K562 (cell line): ENCODE measurements around the gene GYS1. TPM values are rescaled to one million over a fixed set of nuclear protein-coding genes. Genes with fewer than 3 reads are reported as not detected.

ENCODE experiments used
- ARID1B ChIP-seq: fragments of 450-650 bp; IDR thresholded peaks from 2 replicates; pipeline ENCODE4 v1.6.1; 2016; ENCODE audit warnings: antibody characterized with exemption, mild to moderate bottlenecking, inconsistent platforms
- CHD4 ChIP-seq: fragments of 200-600 bp; sonication (generic); IDR thresholded peaks from 3 replicates; pipeline ENCODE4 v1.6.1; 2012; ENCODE audit warnings: low read depth, mild to moderate bottlenecking, mixed read lengths, low read length, inconsistent platforms; ENCODE audit not compliant: insufficient read depth, insufficient replicate concordance, poor library complexity, severe bottlenecking
- CREM ChIP-seq: IDR thresholded peaks from 2 replicates; pipeline ENCODE4 v1.6.1; 2014; ENCODE audit warnings: antibody characterized with exemption, low read depth
- FOXA3 ChIP-seq, 2 experiments: fragments of 450-650 bp in 1 of 2; sonication (generic) in 1 of 2; formaldehyde crosslinking; IDR thresholded peaks in 1 of 2; conservative IDR thresholded peaks in 1 of 2; 2 replicates each; pipeline versions ENCODE4 v1.4.0 to v1.8.0; 2020 to 2022; ENCODE audit warnings: mild to moderate bottlenecking in 2 of 2, missing genetic modification reagents in 1 of 2
- GTF3C2 ChIP-seq: IDR thresholded peaks from 3 replicates; pipeline ENCODE4 v1.6.1; 2011; ENCODE audit warnings: borderline replicate concordance, mild to moderate bottlenecking, moderate library complexity; ENCODE audit not compliant: insufficient read length; ENCODE audit errors: extremely low read depth
- HDGF ChIP-seq: fragments of 450-650 bp; IDR thresholded peaks from 2 replicates; pipeline ENCODE4 v1.6.1; 2016
- NCOA6 ChIP-seq: fragments of 450-650 bp; IDR thresholded peaks from 2 replicates; pipeline ENCODE4 v1.6.1; 2017; ENCODE audit warnings: mild to moderate bottlenecking
- SMC3 ChIP-seq: conservative IDR thresholded peaks from 2 replicates; pipeline ENCODE4 v1.6.1; 2011; ENCODE audit warnings: low read depth, low read length, improper control_type of control experiment; ENCODE audit not compliant: insufficient read depth
- ZNF124 ChIP-seq: sonication (generic); formaldehyde crosslinking; IDR thresholded peaks from 2 replicates; pipeline ENCODE4 v1.8.1; 2022; ENCODE audit warnings: missing genetic modification reagents
- ZNF146 ChIP-seq: IDR thresholded peaks from one replicate; pipeline ENCODE4 v1.6.1; 2018; ENCODE audit warnings: missing compliant biosample characterization; ENCODE audit not compliant: unreplicated experiment
- ZNF217 ChIP-seq: sonication (generic); formaldehyde crosslinking; IDR thresholded peaks from 2 replicates; pipeline ENCODE4 v1.8.0; 2022; ENCODE audit warnings: mild to moderate bottlenecking, missing genetic modification reagents
- ZNF24 ChIP-seq: fragments of 450-650 bp; IDR thresholded peaks from 2 replicates; pipeline ENCODE4 v1.6.1; 2016
- ZNF274 ChIP-seq: IDR thresholded peaks from 2 replicates; pipeline ENCODE4 v1.6.1; 2011; ENCODE audit warnings: low read depth, mild to moderate bottlenecking, low read length, moderate library complexity, borderline replicate concordance
- ZNF511 ChIP-seq: sonication (generic); formaldehyde crosslinking; IDR thresholded peaks from 2 replicates; pipeline ENCODE4 v1.8.0; 2022; ENCODE audit warnings: mild to moderate bottlenecking, missing genetic modification reagents
- ZNF77 ChIP-seq: fragments of 250-450 bp; sonication (Bioruptor Pico); IDR thresholded peaks from 2 replicates; pipeline ENCODE4 v1.5.0; 2020
- polyA plus RNA-seq, 8 experiments: library from polyadenylated mRNA; depleted of rRNA in 4 of 8; stranded (reverse) in 5 of 8; unstranded in 3 of 8; fragments of >200 nt; fragmentation: Nextera tagmentation in 2 of 8; fragmentation: Illumina TruSeq in 1 of 8; extraction: Ambion mirVana in 2 of 8; extraction: Trizol in 1 of 8; gene quantifications; 2 replicates each; pipeline versions ENCODE4 v1.2.1 to v1.2.3, GENCODE V29; 2011 to 2014; ENCODE audit warnings: inconsistent platforms in 1 of 8, missing spikeins in 1 of 8
- total RNA-seq, 7 experiments: library from RNA; depleted of rRNA in 6 of 7; stranded (reverse); fragments of >200 nt in 6 of 7; fragmentation: Illumina TruSeq in 2 of 7; extraction: Trizol in 2 of 7; gene quantifications; 2 replicates each; pipeline versions ENCODE4 v1.2.1 to v1.2.3, GENCODE V29; 2011 to 2021; ENCODE audit warnings: low replicate concordance in 1 of 7
- TF ChIP-seq, protein P1 (sequence below): sonication (generic); formaldehyde crosslinking; IDR thresholded peaks from 2 replicates; pipeline ENCODE4 v1.8.0; 2022; ENCODE audit warnings: missing genetic modification reagents, mild to moderate bottlenecking, moderate library complexity, borderline replicate concordance
- TF ChIP-seq, protein P2 (sequence below), 2 experiments: fragments of 450-650 bp in 1 of 2; IDR thresholded peaks; 2 replicates each; pipeline ENCODE4 v1.6.1; 2011 to 2017; ENCODE audit warnings: low read depth in 2 of 2, antibody characterized with exemption in 1 of 2, borderline replicate concordance in 1 of 2, low read length in 1 of 2, mild to moderate bottlenecking in 1 of 2, mixed read lengths in 1 of 2; ENCODE audit not compliant: control insufficient read depth in 1 of 2

The GYS1 gene
- total and polyA plus RNA-seq, 9 of the 15 experiments (the other 6 are each of a cell fraction or from before 2014, with no cell fraction given): 1.9 to 31.1 (median 15.2) TPM

DNA sequence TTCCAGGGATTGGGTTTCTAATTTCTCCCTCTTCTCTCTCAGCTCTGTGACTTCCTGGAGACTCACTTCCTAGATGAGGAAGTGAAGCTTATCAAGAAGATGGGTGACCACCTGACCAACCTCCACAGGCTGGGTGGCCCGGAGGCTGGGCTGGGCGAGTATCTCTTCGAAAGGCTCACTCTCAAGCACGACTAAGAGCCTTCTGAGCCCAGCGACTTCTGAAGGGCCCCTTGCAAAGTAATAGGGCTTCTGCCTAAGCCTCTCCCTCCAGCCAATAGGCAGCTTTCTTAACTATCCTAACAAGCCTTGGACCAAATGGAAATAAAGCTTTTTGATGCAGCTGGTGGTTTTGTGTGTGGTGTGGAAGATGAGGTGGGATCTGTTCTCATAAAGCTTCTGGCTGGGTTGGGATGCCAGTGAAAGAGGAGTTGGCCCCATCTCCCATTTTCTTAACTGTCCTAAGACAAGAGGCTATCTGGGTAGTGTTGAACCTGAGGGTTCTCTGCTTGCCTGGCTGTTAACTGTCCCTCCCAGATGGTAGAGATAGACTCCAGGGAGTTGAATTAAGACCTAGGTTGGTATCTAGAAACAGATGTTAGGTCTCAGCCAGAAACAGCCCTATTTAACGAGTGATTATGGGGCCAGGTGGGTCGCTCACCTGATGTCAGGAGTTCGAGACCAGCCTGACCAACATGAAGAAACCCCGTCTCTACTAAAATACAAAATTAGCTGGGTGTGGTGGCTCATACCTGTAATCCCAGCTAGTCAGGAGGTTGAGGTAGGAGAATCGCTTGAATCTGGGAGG, 26.4 kb downstream of the GYS1 start (continued):
- no peak for TF ChIP-seq HDGF
- no peak for TF ChIP-seq GTF3C2
- no peak for TF ChIP-seq CREM
- TF ChIP-seq SMC3: no peak
- TF ChIP-seq, protein P1, sequence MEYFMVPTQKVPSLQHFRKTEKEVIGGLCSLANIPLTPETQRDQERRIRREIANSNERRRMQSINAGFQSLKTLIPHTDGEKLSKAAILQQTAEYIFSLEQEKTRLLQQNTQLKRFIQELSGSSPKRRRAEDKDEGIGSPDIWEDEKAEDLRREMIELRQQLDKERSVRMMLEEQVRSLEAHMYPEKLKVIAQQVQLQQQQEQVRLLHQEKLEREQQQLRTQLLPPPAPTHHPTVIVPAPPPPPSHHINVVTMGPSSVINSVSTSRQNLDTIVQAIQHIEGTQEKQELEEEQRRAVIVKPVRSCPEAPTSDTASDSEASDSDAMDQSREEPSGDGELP (CRISPR knock-in tag): 0 out of 2 replicates have a peak, but pooled peaks have one; percentile 4
- TF ChIP-seq ARID1B: 0 out of 2 replicates have a peak, but pooled peaks have one; percentile 26
- TF ChIP-seq ZNF274: no peak
- TF ChIP-seq ZNF217 (CRISPR knock-in tag): no peak
- no peak for TF ChIP-seq FOXA3 (CRISPR knock-in tag; conservative IDR thresholded peaks at IDR 0.05 in 1 of 2, IDR thresholded peaks at IDR 0.05 in 1 of 2)
- TF ChIP-seq CHD4: no peak
- TF ChIP-seq ZNF146 (CRISPR knock-in tag): no peak
- TF ChIP-seq, protein P2, sequence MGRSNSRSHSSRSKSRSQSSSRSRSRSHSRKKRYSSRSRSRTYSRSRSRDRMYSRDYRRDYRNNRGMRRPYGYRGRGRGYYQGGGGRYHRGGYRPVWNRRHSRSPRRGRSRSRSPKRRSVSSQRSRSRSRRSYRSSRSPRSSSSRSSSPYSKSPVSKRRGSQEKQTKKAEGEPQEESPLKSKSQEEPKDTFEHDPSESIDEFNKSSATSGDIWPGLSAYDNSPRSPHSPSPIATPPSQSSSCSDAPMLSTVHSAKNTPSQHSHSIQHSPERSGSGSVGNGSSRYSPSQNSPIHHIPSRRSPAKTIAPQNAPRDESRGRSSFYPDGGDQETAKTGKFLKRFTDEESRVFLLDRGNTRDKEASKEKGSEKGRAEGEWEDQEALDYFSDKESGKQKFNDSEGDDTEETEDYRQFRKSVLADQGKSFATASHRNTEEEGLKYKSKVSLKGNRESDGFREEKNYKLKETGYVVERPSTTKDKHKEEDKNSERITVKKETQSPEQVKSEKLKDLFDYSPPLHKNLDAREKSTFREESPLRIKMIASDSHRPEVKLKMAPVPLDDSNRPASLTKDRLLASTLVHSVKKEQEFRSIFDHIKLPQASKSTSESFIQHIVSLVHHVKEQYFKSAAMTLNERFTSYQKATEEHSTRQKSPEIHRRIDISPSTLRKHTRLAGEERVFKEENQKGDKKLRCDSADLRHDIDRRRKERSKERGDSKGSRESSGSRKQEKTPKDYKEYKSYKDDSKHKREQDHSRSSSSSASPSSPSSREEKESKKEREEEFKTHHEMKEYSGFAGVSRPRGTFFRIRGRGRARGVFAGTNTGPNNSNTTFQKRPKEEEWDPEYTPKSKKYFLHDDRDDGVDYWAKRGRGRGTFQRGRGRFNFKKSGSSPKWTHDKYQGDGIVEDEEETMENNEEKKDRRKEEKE (IDR thresholded peaks at IDR 0.05; ENCODE audit: borderline replicate concordance in 1 of 2, control insufficient read depth in 1 of 2, low read depth in 2 of 2, low read length in 1 of 2): peak in 1 of 2 experiments; percentile 4; a peak in 1 of 4 replicates
- no peak for TF ChIP-seq NCOA6
- TF ChIP-seq ZNF24: no peak
- TF ChIP-seq ZNF124 (CRISPR knock-in tag): no peak
- no peak for TF ChIP-seq ZNF511
- 0 out of 2 replicates have a peak, but pooled peaks have one; percentile 13 for TF ChIP-seq ZNF77
